NCI-H1694 treated with DMSO at 0.1 percent for 48 hours (cell line): ENCODE results near the gene SMARCC2.
"Not testable (repeated sequence)": the region's sequence is repeated elsewhere in the genome, so short reads cannot be mapped to it uniquely, and the experiment has no call there.

Experiments
- DNase-seq: peaks from one replicate; lab custom pipeline; 2025; lab: John Stamatoyannopoulos, UW

The SMARCC2 gene

GRCh38 chr12:56163533-56164344 lies 25.5 kb downstream of the SMARCC2 start:
- no peak for DNase-seq

- DNase-seq: no peak
These were observed 26.6 kb downstream of the SMARCC2 start for GRCh38 chr12:56162468-56163290.

DNA sequence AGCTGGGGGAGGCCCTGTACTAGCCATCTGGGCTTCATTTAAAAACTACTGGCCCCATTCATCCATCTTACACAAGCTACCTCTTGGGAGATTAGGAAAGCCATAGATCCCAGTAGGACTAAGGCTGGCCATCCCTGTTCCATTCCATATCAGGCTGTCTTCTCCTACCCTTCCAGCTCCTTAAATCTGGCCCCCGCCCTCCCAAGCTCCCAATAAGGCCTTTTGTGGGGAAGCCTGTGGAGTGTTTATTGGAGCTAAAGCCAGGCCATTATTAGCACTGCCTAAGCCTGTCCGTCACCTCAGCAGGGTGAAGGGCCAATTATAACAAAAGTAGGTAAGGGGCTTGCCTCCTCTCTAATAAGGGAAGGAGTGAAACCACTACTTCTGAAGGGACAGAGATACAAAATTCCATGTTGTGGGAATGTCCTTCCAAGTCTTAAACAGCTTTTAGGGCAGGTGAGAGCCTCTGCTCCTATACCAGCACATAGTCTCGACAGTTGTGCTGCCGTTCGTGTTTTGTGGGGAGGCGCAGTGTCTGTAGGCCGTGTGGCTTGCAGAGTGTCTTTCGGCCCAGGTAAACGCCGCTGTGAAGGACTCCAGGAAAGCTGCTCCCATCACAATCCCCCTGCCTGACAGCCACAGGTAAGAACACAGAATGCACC lies 27.5 kb downstream of the SMARCC2 start:
- DNase-seq: no peak

DNA sequence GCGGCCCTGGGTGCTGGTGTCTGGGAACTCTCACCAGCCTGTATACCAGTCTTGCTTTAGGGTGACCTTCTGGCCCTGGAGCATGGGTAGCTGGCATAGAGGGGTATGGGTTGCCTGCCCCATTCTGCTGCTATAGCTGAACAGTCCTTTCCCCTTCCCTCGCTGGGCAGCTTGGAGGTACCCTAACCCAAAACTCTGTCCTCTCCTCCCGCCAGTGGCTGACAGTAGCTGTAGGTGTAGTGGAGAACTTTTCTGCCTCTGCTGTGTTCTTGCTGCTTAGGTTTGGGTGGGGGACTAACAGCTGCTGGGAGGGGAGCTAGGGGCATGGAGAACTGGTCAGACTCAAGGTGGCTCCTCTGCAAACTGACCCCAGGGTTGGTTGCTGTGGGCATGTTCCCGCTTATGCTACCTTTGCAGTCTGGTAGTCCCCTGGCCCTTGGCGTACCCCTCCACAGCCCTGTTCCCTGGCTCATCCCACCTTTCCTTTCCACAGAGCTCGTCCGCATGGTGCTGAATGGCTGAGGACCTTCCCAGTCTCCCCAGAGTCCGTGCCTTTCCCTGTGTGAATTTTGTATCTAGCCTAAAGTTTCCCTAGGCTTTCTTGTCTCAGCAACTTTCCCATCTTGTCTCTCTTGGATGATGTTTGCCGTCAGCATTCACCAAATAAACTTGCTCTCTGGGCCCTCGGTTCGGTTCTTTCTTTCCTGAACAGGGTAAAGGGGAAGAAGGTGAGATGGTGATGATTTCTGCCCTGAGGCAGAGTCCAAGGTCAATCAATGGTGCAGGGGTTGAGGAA lies 28.2 kb downstream of the SMARCC2 start:
- DNase-seq: no peak

- no peak for DNase-seq
These were observed 29.0 kb downstream of the SMARCC2 start for GRCh38 chr12:56160193-56160763.

- DNase-seq: no peak
These were observed 29.6 kb downstream of the SMARCC2 start for GRCh38 chr12:56159482-56160192.

- DNase-seq: no peak
These were observed 30.3 kb downstream of the SMARCC2 start for GRCh38 chr12:56158926-56159461.

GRCh38 chr12:56158029-56158925 lies 31.0 kb downstream of the SMARCC2 start, which contains the start of gene MYL6:
TSS of gene MYL6 (plus strand) at chr12:56158359. CDS start at chr12:56158402, 43 bp downstream.
- DNase-seq: peak; percentile 96

DNA sequence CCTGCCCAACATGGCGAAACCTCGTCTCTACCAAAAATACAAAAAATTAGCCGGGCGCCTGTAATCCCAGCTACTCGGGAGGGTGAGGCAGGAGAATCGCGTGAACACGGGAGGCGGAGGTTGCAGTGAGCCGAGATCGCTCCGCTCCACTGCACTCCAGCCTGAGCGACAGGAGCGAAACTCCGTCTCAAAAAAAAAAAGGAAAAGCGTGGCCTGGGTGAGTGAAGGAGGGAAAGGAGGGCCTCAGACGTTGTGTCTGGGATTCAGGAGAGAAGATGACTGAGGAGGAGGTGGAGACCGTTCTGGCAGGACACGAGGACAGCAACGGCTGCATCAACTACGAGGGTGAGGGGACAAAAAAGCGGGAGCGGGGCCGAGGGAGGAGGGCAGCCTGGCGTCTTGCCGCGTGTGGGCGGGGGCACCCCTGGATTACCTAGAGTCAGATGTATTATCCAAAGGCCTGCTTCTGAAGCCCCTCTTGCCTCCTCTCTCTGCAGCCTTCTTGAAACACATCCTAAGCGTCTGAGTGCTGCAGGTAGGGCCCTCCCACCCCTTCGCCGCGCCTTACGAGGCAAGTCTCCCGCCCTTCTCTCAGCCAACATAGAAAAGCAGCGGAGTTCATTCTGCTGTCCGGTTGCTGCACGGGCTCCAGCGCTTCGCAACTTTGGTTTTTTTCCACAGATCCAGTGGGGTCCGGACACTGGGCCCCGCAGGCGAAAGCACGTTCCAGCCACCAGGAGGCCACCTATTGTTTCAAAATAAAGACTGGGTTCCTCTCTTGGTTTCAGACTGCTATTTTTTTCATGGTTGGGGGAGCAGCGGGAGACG lies 31.9 kb downstream of the SMARCC2 start:
- DNase-seq: peak; percentile 81

DNA sequence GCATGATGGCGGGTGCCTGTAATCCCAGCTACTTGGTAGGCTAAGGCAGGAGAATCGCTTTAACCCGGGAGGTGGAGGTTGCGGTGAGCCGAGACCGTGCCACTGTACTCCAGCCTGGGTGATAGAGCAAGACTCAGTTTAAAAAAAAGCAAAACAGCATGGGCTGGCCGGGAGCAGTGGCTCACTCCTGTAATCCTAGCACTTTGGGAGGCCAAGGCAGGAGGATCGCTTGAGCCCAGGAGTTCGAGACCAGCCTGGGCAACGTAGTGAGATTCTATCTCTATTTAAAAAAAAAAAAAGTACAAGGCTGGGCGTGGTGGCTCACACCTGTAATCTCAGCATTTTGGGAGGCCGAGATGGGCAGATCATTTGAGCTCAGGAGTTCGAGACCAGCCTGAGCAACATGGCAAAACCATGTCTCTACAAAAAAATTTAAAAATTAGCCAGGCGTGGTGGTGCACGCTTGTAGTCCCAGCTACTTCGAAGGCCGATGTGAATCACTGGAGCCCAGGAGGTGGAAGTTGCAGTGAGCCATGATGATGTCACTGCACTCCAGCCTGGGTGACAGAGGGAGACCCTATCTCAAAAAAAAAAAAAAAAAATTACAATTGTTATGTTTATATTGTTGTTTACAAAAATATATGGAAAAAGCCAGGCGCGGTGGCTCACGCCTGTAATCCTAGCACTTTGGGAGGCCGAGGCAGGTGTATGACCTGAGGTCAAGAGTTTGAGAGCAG lies 32.7 kb downstream of the SMARCC2 start:
- DNase-seq: not testable (repeated sequence)

DNA sequence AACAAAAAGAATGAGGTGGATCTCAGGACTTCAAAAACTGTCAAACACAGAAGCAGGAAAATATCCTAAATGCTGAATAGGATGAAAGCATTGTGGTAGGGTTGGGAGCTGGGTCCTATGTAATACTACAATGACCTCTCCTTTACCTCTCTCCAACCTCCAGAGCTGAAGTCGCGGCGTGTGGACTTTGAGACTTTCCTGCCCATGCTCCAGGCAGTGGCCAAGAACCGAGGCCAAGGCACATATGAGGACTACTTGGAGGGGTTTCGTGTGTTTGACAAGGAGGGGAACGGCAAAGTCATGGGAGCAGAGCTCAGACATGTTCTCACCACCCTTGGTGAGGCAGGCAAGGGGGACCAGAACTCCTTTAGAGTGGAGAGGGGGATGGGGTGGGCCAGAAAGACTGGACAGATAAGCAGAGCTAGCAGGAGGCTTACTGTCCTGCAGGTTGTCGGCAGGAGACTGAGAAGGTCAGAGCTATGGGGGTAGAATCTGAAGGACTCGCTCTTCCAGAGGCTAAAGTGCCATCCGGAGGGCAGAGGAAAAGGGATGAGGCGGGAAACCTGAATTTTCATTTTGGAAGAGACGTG lies 33.9 kb downstream of the SMARCC2 start:
- DNase-seq: no peak

- DNase-seq: no peak
These were observed 34.5 kb downstream of the SMARCC2 start for GRCh38 chr12:56154818-56155217.

DNA sequence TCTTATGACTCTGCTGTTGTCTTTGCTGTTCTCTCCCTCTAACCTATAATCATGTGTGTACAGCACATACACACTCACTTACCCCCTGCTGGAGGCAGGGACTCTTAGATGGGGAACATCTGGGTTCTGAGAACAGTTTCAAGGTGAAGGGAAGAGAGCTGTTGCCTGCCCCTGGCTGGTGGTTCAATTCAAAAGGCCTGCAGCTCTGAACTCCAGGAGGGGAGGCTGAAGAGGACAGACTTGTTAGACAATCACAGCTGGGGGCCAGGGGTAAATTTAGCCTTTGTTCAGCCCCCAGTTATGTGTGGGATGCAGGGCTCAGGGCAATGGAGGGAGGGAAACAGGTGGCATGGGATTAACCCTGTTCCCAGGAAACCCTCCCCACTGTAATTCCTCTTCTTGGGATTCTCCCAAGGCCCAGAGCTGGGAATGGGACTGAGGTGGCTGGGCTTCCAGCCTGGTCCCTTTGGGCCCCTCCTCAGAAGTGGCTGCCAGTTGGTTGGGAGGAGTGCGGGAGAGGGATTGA lies 35.0 kb downstream of the SMARCC2 start:
- DNase-seq: no peak

DNA sequence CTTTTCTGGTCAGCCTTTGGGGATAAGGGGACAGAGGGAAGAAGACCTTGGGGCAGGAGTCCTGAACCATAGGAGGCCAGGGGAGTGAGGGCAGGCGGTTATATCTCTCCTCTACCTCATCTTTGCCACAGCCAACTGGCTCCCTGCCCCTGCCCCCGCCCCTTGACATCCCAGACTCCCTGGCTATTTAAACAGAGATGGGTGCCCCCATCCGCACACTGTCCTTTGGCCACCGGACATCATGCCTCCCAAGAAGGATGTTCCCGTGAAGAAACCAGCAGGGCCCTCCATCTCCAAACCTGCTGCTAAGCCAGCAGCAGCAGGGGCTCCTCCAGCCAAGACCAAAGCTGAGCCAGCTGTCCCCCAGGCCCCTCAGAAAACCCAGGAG lies 35.6 kb downstream of the SMARCC2 start:
- DNase-seq: no peak

GRCh38 chr12:56152756-56153677 lies 36.3 kb downstream of the SMARCC2 start:
- no peak for DNase-seq
